ENCODE measurements around the gene VTI1A.

- TF ChIP-seq CTCF (IDR thresholded peaks at IDR 0.05) (no peak), POLR2A (IDR thresholded peaks at IDR 0.05) (no peak)
Measured at GRCh38 chr10:112585960-112586359, 138.9 kb downstream of the VTI1A start.

All from esophagus squamous epithelium (tissue), 4 donors.